IPS-18a (cell line): ENCODE data around the gene POU6F1.

Experiments
- H3K27ac ChIP-seq: one replicate; pipeline ENCODE4 v1.5.1; 2013; ENCODE audit warnings: low read length
- H3K27me3 ChIP-seq: one replicate; pipeline ENCODE4 v1.6.1; 2013; ENCODE audit warnings: mild to moderate bottlenecking, low read length; ENCODE audit not compliant: control insufficient read depth, insufficient read depth
- H3K36me3 ChIP-seq: one replicate; pipeline ENCODE4 v1.6.1; 2013; ENCODE audit warnings: low read depth, low read length; ENCODE audit not compliant: control insufficient read depth
- H3K4me1 ChIP-seq: one replicate; pipeline ENCODE4 v1.6.1; 2013; ENCODE audit warnings: low read depth, low read length; ENCODE audit not compliant: control insufficient read depth
- H3K4me3 ChIP-seq: one replicate; pipeline ENCODE4 v1.5.1; 2013; ENCODE audit warnings: low read length
- H3K9ac ChIP-seq: one replicate; pipeline ENCODE4 v1.6.1; 2013; ENCODE audit warnings: mild to moderate bottlenecking, low read length, moderate library complexity
- H3K9me3 ChIP-seq: one replicate; pipeline ENCODE4 v1.6.1; 2013; ENCODE audit warnings: low read depth, low read length; ENCODE audit not compliant: control insufficient read depth

POU6F1 gene

GRCh38 chr12:51139292-51139844, 78.5 kb downstream of the POU6F1 start:
- no peak overlapping the region for H3K9ac ChIP-seq
- no peak overlapping the region for H3K27ac ChIP-seq
- H3K9me3 ChIP-seq: no peaks in the 10 kb centered on the region

More at GRCh38 chr12:51139292-51139844, 78.5 kb downstream of the POU6F1 start:
- Histone ChIP-seq H3K36me3 (peaks cover 11% of the 10 kb centered on the region), H3K4me3 (no peak overlapping the region), H3K27me3 (no peaks in the 10 kb centered on the region), H3K4me1 (no peaks in the 10 kb centered on the region)
